SU-DHL-6 (cell line): Measurements from ENCODE around the gene RASGRF1.

Experiments
- H2AFZ ChIP-seq: fragments of 200-600 bp; sonication (generic); 2 replicates; pipeline ENCODE4 v1.6.1; 2014; ENCODE audit warnings: low read depth, mild to moderate bottlenecking, moderate library complexity, mixed read lengths, antibody characterized with exemption, low read length; ENCODE audit not compliant: severe bottlenecking
- H3F3A ChIP-seq: fragments of 200-600 bp; shearing (Covaris generic); 2 replicates; pipeline ENCODE4 v1.6.0; 2016; ENCODE audit warnings: antibody characterized with exemption, mild to moderate bottlenecking; ENCODE audit not compliant: insufficient read depth
- H3K27ac ChIP-seq: fragments of 200-600 bp; sonication (generic); 2 replicates; pipeline ENCODE4 v1.5.1; 2016; ENCODE audit warnings: low read depth, mild to moderate bottlenecking, low read length, moderate library complexity, mixed read lengths
- H3K27me3 ChIP-seq: fragments of 200-600 bp; sonication (generic), shearing (Covaris generic); 2 replicates; pipeline ENCODE4 v1.6.0; 2014; ENCODE audit warnings: mild to moderate bottlenecking, low read length
- H3K36me3 ChIP-seq: fragments of 200-600 bp; sonication (generic); 2 replicates; pipeline ENCODE4 v1.6.1; 2014; ENCODE audit warnings: mild to moderate bottlenecking, low read length, mixed read lengths
- H3K4me2 ChIP-seq: fragments of 300-600, 200-600 bp; shearing (Covaris generic), sonication (generic); 2 replicates; pipeline ENCODE4 v1.6.0; 2014; ENCODE audit warnings: low read length, low read depth, mild to moderate bottlenecking; ENCODE audit not compliant: poor library complexity, severe bottlenecking
- H3K4me3 ChIP-seq: fragments of 200-600 bp; sonication (generic); 2 replicates; pipeline ENCODE4 v1.5.1; 2014; ENCODE audit warnings: antibody characterized with exemption, low read length, mild to moderate bottlenecking, mixed read lengths; ENCODE audit not compliant: insufficient read depth, poor library complexity, severe bottlenecking
- H3K79me2 ChIP-seq: fragments of 200-600 bp; sonication (generic); 2 replicates; pipeline ENCODE4 v1.6.1; 2014; ENCODE audit warnings: mild to moderate bottlenecking, low read length, moderate library complexity; ENCODE audit not compliant: insufficient read depth
- H3K9ac ChIP-seq: fragments of 200-600 bp; sonication (generic); 2 replicates; pipeline ENCODE4 v1.7.0; 2014; ENCODE audit warnings: mild to moderate bottlenecking, low read length
- H3K9me2 ChIP-seq: fragments of 200-600 bp; sonication (generic); replicated peaks from 2 replicates; pipeline ENCODE4 v1.6.1; 2014; ENCODE audit warnings: low read length; ENCODE audit not compliant: insufficient read depth
- H3K9me3 ChIP-seq: fragments of 200-600 bp; sonication (generic); 2 replicates; pipeline ENCODE4 v1.6.1; 2014; ENCODE audit warnings: low read length, mixed read lengths; ENCODE audit not compliant: insufficient read depth
- H4K20me1 ChIP-seq: fragments of 200-600 bp; sonication (generic); 2 replicates; pipeline ENCODE4 v1.6.1; 2014; ENCODE audit warnings: low read depth, mild to moderate bottlenecking, antibody characterized with exemption, low read length, moderate library complexity, mixed read lengths
- EZH2phosphoT487 ChIP-seq: fragments of 200-600 bp; sonication (generic), shearing (Covaris generic); conservative IDR thresholded peaks from 2 replicates; pipeline ENCODE4 v1.6.1; 2018; ENCODE audit warnings: mild to moderate bottlenecking, antibody characterized with exemption, low read length, moderate library complexity, mixed read lengths
- TF ChIP-seq, protein P1 (sequence below): fragments of 200-600 bp; sonication (generic); IDR thresholded peaks from one replicate; pipeline ENCODE4 v1.5.1; 2017; ENCODE audit warnings: antibody characterized with exemption, mild to moderate bottlenecking, low read length, moderate library complexity; ENCODE audit not compliant: insufficient read depth, poor library complexity, severe bottlenecking

The RASGRF1 gene

DNA sequence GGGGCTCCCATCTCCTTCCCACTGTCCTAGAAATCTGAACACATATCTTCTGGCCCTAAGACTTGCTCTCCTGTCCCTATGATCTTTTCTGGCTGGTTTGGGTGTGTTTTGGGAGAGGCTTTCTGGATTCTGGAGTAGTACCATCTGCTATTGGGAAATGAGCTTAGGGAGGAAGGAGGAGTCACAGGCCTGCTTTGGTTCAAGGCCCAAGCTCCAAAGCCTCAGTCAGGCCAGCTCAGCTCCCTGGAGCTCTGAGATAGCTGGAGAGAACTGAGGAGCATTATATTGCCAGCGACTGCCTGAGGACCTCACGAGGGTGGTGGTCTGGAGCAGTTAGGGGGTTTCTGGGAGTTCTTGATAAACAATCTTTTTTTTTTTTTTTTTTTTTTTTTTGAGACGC lies 18.7 kb downstream of the RASGRF1 start:
- TF ChIP-seq EZH2phosphoT487 = no peak
- TF ChIP-seq, protein P1, sequence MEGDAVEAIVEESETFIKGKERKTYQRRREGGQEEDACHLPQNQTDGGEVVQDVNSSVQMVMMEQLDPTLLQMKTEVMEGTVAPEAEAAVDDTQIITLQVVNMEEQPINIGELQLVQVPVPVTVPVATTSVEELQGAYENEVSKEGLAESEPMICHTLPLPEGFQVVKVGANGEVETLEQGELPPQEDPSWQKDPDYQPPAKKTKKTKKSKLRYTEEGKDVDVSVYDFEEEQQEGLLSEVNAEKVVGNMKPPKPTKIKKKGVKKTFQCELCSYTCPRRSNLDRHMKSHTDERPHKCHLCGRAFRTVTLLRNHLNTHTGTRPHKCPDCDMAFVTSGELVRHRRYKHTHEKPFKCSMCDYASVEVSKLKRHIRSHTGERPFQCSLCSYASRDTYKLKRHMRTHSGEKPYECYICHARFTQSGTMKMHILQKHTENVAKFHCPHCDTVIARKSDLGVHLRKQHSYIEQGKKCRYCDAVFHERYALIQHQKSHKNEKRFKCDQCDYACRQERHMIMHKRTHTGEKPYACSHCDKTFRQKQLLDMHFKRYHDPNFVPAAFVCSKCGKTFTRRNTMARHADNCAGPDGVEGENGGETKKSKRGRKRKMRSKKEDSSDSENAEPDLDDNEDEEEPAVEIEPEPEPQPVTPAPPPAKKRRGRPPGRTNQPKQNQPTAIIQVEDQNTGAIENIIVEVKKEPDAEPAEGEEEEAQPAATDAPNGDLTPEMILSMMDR = no peak
- H3K4me3 ChIP-seq = no peak overlapping the region
- H3K9ac ChIP-seq = no peak overlapping the region
- H3K9me2 ChIP-seq = no peaks in the 10 kb centered on the region
- H3K36me3 ChIP-seq = no peaks in the 10 kb centered on the region
- no peaks in the 10 kb centered on the region for H3K79me2 ChIP-seq
- H3K27ac ChIP-seq = no peak overlapping the region
- H2AFZ ChIP-seq = no peak overlapping the region
- H3F3A ChIP-seq = no peaks in the 10 kb centered on the region
- H3K4me2 ChIP-seq = no peak overlapping the region
- H3K9me3 ChIP-seq = no peaks in the 10 kb centered on the region
- H4K20me1 ChIP-seq = no peaks in the 10 kb centered on the region
- no peaks in the 10 kb centered on the region for H3K27me3 ChIP-seq

DNA sequence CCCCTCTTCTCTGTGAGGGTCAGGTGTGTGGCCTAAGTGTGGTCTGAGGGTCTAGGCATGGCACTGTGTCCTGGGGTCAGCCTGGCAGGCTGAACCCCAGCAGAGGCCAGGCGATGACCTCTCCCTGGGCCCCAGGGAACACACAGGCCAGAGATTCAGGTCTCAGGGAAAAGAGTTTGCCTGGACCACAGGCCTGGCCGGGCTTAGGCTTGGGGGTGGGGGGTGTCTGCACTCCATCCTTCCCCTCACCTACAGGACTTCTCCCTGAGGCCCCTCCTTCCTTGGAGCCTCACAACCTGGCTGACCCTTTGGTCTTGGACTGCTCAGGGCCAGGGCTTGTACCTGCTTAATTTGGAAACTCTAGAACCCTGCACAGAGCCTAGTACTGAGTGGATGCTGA lies 21.8 kb downstream of the RASGRF1 start:
- Histone ChIP-seq H2AFZ (no peak overlapping the region), H3F3A (no peaks in the 10 kb centered on the region), H3K27me3 (no peaks in the 10 kb centered on the region), H3K27ac (no peak overlapping the region), H3K9me2 (no peaks in the 10 kb centered on the region), H4K20me1 (no peaks in the 10 kb centered on the region), H3K9ac (no peak overlapping the region), H3K9me3 (no peaks in the 10 kb centered on the region), H3K79me2 (no peaks in the 10 kb centered on the region), H3K36me3 (no peaks in the 10 kb centered on the region), H3K4me3 (no peak overlapping the region), H3K4me2 (no peak overlapping the region)
- no peak for TF ChIP-seq EZH2phosphoT487
- TF ChIP-seq, protein P1 = no peak

DNA sequence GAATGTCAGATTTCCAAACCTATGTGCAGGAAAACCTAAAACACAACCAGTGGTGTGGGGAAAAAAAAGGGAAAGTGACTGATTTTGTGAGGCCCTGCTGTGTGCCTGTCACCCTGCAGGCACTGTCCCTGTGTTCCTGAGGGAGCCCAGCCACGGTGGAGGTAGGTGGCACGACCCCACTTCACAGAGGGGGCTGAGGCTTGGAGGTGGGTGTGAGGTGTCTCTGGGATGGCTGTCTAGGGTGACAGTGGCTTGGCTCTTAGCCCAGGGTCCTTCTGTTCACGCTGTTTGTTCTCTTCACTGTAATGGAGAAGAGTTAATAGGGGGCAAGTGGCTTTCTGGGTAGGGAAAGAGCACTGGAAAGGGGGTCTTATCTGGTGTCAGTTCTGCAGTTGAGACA lies 22.6 kb downstream of the RASGRF1 start:
- TF ChIP-seq, protein P1 = no peak
- no peak for TF ChIP-seq EZH2phosphoT487
- H3K79me2 ChIP-seq = no peaks in the 10 kb centered on the region
- H3K27ac ChIP-seq = no peak overlapping the region
- no peak overlapping the region for H2AFZ ChIP-seq
- H4K20me1 ChIP-seq = no peaks in the 10 kb centered on the region
- no peaks in the 10 kb centered on the region for H3K9me2 ChIP-seq
- no peaks in the 10 kb centered on the region for H3K9me3 ChIP-seq
- no peaks in the 10 kb centered on the region for H3K27me3 ChIP-seq
- H3K36me3 ChIP-seq = no peaks in the 10 kb centered on the region
- no peak overlapping the region for H3K4me3 ChIP-seq
- H3F3A ChIP-seq = no peaks in the 10 kb centered on the region
- H3K9ac ChIP-seq = no peak overlapping the region
- H3K4me2 ChIP-seq = no peak overlapping the region
